ENCODE data around the gene ATP2B2.

Gene ATP2B2

GRCh38 chr3:10479311-10479710, 26.1 kb downstream of the ATP2B2 start:
- DNase-seq: no peak
- no peak for TF ChIP-seq CTCF (IDR thresholded peaks at IDR 0.05; ENCODE audit: low read depth, low read length)
- no peaks in the 10 kb centered on the region for H3K27me3 ChIP-seq
- H3K36me3 ChIP-seq: no peaks in the 10 kb centered on the region
- H3K9me3 ChIP-seq: no peaks in the 10 kb centered on the region
- H3K4me1 ChIP-seq: no peaks in the 10 kb centered on the region
- H3K4me3 ChIP-seq (ENCODE audit: low read depth, low read length): no peak overlapping the region

GRCh38 chr3:10475983-10476382, 29.4 kb downstream of the ATP2B2 start:
- no peaks in the 10 kb centered on the region for H3K4me1 ChIP-seq
- no peaks in the 10 kb centered on the region for H3K27me3 ChIP-seq
- no peak overlapping the region for H3K4me3 ChIP-seq (ENCODE audit: low read depth, low read length)
- H3K36me3 ChIP-seq: no peaks in the 10 kb centered on the region
- no peak for TF ChIP-seq CTCF (IDR thresholded peaks at IDR 0.05; ENCODE audit: low read depth, low read length)
- no peak for DNase-seq
- H3K9me3 ChIP-seq: no peaks in the 10 kb centered on the region

DNA sequence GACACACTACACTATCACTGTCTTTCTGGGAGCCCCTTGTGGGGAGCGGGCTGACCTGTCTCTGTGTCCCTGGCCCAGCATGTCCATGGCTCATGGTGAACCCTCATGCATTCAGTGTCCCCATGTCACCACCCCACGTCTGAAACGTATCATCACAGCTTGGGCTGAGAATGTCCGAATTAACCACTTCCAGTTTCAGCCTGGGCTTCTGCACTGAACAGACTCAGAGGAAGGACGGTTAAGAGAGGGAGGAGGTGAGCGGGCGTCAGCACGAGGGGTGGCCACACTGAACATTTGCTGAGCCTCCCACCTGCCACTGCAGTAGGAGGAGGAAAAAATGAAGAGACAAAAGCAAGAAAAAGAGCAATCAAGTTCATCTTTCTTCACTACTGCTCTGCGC, 30.5 kb downstream of the ATP2B2 start:
- Histone ChIP-seq H3K4me1 (no peaks in the 10 kb centered on the region), H3K9me3 (no peaks in the 10 kb centered on the region), H3K36me3 (no peaks in the 10 kb centered on the region), H3K27me3 (no peaks in the 10 kb centered on the region), H3K4me3 (ENCODE audit: low read depth, low read length) (no peak overlapping the region)
- DNase-seq: no peak
- TF ChIP-seq CTCF (IDR thresholded peaks at IDR 0.05; ENCODE audit: low read depth, low read length): no peak

GRCh38 chr3:10474275-10474646, 31.1 kb downstream of the ATP2B2 start:
- Histone ChIP-seq H3K27me3 (no peaks in the 10 kb centered on the region), H3K4me3 (ENCODE audit: low read depth, low read length) (no peak overlapping the region), H3K4me1 (no peaks in the 10 kb centered on the region; the same call in 1 of the 2 replicates), H3K36me3 (no peaks in the 10 kb centered on the region), H3K9me3 (no peaks in the 10 kb centered on the region)
- TF ChIP-seq CTCF (IDR thresholded peaks at IDR 0.05; ENCODE audit: low read depth, low read length): no peak
- DNase-seq: no peak

GRCh38 chr3:10473581-10474274, 31.7 kb downstream of the ATP2B2 start:
- H3K4me1 ChIP-seq: no peaks in the 10 kb centered on the region; the same call in 1 of the 2 replicates
- H3K36me3 ChIP-seq: no peaks in the 10 kb centered on the region
- TF ChIP-seq CTCF (IDR thresholded peaks at IDR 0.05; ENCODE audit: low read depth, low read length): no peak
- no peaks in the 10 kb centered on the region for H3K9me3 ChIP-seq
- no peak overlapping the region for H3K4me3 ChIP-seq (ENCODE audit: low read depth, low read length)
- no peak for DNase-seq
- H3K27me3 ChIP-seq: no peaks in the 10 kb centered on the region

DNA sequence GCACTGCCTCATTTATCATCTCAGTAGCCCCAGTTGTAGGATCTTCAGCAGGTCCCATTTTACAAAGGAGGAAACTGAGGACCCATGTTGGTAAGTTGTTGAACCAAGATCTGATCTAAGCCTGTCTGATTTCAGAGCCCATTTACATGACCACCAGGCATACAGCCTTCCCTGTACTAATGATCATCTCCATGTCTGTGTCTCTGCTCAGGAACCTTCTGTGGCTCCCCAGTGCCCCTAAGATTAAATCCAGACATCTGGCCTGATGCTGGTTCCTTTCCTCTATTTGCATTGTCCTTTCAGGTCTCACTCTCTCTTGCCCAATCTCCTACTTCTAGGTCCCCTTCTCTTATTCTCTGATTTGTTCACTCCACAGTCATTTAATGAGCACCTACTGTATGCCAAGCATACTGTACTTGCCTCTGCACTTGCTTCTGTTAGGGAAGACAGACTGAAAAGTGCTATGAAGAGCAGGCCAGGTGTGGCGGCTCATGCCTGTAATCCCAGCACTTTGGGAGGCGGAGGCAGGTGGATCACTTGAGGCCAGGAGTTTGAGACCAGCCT, 32.4 kb downstream of the ATP2B2 start:
- no peak for DNase-seq
- TF ChIP-seq CTCF (IDR thresholded peaks at IDR 0.05; ENCODE audit: low read depth, low read length): no peak
- no peaks in the 10 kb centered on the region for H3K9me3 ChIP-seq
- H3K27me3 ChIP-seq: no peaks in the 10 kb centered on the region
- H3K4me1 ChIP-seq: no peaks in the 10 kb centered on the region; the same call in 1 of the 2 replicates
- H3K4me3 ChIP-seq (ENCODE audit: low read depth, low read length): no peak overlapping the region
- no peaks in the 10 kb centered on the region for H3K36me3 ChIP-seq

All from BE2C (cell line).